Neural cell (in vitro differentiated cells): ENCODE data around the gene FOXD2.

ENCODE experiments used
- EZH2 ChIP-seq: fragments of 200-600, 300-800 bp; shearing (Covaris generic), sonication (generic); IDR thresholded peaks from 2 replicates; pipeline ENCODE4 v1.6.1; 2014; ENCODE audit warnings: antibody characterized with exemption, low read length, borderline replicate concordance, mild to moderate bottlenecking; ENCODE audit not compliant: insufficient read depth, poor library complexity, severe bottlenecking
- MXI1 ChIP-seq: fragments of 450-650 bp; conservative IDR thresholded peaks from 2 replicates; pipeline ENCODE4 v1.6.1; 2014; ENCODE audit warnings: antibody characterized with exemption, mild to moderate bottlenecking; ENCODE audit not compliant: poor library complexity, severe bottlenecking
- POLR2AphosphoS5 ChIP-seq: IDR thresholded peaks from 2 replicates; pipeline ENCODE4 v1.6.1; 2012
- RAD21 ChIP-seq: fragments of 450-650 bp; conservative IDR thresholded peaks from 2 replicates; pipeline ENCODE4 v1.6.1; 2014; ENCODE audit warnings: antibody characterized with exemption, mild to moderate bottlenecking, moderate library complexity
- SMC3 ChIP-seq: fragments of 450-650 bp; conservative IDR thresholded peaks from 2 replicates; pipeline ENCODE4 v1.6.1; 2014; ENCODE audit warnings: antibody characterized with exemption, mild to moderate bottlenecking, moderate library complexity; ENCODE audit not compliant: poor library complexity
- TAF1 ChIP-seq: IDR thresholded peaks from 2 replicates; pipeline ENCODE4 v1.6.1; 2012; ENCODE audit warnings: low read depth
- TF ChIP-seq, protein P1 (sequence below): fragments of 450-650 bp; IDR thresholded peaks from 2 replicates; pipeline ENCODE4 v1.5.1; 2014; ENCODE audit warnings: antibody characterized with exemption, mild to moderate bottlenecking, moderate library complexity; ENCODE audit not compliant: poor library complexity, severe bottlenecking
- TF ChIP-seq, protein P2 (sequence below): IDR thresholded peaks from 2 replicates; pipeline ENCODE4 v1.6.1; 2012; ENCODE audit warnings: borderline replicate concordance

DNA sequence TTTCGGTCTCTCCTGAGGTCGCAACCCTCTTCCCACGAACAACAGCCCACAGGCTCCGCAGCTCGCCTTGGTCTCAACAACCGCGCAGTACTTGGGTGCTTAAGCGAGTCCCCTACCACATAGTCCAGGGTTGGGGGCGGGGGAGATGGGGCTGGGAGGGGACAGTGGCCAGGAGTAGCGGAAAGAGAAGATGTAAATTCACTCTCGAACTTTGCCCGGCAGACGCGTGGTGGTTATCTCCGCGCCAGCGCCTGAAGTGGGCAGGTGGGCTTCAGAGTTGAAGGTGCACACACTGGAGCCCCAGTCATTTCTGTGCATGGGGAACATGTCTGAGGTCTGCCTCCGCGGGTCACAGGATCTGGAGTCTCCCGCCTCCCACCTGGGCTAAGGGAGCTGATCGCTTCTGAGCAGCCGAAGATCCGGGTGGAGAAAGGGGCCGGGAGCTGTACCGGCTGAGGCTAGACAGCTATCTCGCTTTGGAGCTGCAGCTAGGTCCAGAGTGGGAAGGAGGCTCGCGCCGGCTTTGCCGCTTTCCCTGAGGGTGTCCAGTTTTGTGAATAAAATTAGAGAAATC, 4.3 kb upstream of the FOXD2 start:
- TF ChIP-seq, protein P1, sequence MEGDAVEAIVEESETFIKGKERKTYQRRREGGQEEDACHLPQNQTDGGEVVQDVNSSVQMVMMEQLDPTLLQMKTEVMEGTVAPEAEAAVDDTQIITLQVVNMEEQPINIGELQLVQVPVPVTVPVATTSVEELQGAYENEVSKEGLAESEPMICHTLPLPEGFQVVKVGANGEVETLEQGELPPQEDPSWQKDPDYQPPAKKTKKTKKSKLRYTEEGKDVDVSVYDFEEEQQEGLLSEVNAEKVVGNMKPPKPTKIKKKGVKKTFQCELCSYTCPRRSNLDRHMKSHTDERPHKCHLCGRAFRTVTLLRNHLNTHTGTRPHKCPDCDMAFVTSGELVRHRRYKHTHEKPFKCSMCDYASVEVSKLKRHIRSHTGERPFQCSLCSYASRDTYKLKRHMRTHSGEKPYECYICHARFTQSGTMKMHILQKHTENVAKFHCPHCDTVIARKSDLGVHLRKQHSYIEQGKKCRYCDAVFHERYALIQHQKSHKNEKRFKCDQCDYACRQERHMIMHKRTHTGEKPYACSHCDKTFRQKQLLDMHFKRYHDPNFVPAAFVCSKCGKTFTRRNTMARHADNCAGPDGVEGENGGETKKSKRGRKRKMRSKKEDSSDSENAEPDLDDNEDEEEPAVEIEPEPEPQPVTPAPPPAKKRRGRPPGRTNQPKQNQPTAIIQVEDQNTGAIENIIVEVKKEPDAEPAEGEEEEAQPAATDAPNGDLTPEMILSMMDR, result no peak
- TF ChIP-seq EZH2, result peak; percentile 25
- no peak for TF ChIP-seq POLR2AphosphoS5
- TF ChIP-seq, protein P2, sequence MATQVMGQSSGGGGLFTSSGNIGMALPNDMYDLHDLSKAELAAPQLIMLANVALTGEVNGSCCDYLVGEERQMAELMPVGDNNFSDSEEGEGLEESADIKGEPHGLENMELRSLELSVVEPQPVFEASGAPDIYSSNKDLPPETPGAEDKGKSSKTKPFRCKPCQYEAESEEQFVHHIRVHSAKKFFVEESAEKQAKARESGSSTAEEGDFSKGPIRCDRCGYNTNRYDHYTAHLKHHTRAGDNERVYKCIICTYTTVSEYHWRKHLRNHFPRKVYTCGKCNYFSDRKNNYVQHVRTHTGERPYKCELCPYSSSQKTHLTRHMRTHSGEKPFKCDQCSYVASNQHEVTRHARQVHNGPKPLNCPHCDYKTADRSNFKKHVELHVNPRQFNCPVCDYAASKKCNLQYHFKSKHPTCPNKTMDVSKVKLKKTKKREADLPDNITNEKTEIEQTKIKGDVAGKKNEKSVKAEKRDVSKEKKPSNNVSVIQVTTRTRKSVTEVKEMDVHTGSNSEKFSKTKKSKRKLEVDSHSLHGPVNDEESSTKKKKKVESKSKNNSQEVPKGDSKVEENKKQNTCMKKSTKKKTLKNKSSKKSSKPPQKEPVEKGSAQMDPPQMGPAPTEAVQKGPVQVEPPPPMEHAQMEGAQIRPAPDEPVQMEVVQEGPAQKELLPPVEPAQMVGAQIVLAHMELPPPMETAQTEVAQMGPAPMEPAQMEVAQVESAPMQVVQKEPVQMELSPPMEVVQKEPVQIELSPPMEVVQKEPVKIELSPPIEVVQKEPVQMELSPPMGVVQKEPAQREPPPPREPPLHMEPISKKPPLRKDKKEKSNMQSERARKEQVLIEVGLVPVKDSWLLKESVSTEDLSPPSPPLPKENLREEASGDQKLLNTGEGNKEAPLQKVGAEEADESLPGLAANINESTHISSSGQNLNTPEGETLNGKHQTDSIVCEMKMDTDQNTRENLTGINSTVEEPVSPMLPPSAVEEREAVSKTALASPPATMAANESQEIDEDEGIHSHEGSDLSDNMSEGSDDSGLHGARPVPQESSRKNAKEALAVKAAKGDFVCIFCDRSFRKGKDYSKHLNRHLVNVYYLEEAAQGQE, result no peak
- no peak for TF ChIP-seq TAF1
- no peak for TF ChIP-seq MXI1
- no peak for TF ChIP-seq SMC3
- no peak for TF ChIP-seq RAD21
